Subcutaneous abdominal adipose tissue (tissue), 5 donors: ENCODE results near the gene OR7D4.

ENCODE experiments used
- H3K27ac ChIP-seq: one replicate; pipeline ENCODE4 v1.7.0; 2013; ENCODE audit warnings: low read depth, mild to moderate bottlenecking, inconsistent platforms, low read length, moderate library complexity
- H3K27me3 ChIP-seq, 5 donors: one replicate each; pipeline ENCODE4 v1.7.0; 2013; ENCODE audit warnings: low read length in 5 of 5, inconsistent platforms in 1 of 5; ENCODE audit not compliant: control insufficient read depth in 5 of 5, insufficient read depth in 4 of 5
- H3K36me3 ChIP-seq, 5 donors: one replicate each; pipeline ENCODE4 v1.7.0; 2013; ENCODE audit warnings: low read length in 5 of 5; ENCODE audit not compliant: control insufficient read depth in 5 of 5, insufficient read depth in 5 of 5
- H3K4me1 ChIP-seq, 5 donors: one replicate each; pipeline ENCODE4 v1.7.0; 2013; ENCODE audit warnings: low read length in 5 of 5, mild to moderate bottlenecking in 3 of 5, moderate library complexity in 1 of 5; ENCODE audit not compliant: control insufficient read depth in 5 of 5, insufficient read depth in 5 of 5
- H3K4me3 ChIP-seq, 5 donors: one replicate each; pipeline ENCODE4 v1.7.0; 2013; ENCODE audit warnings: low read length in 5 of 5, low read depth in 1 of 5
- H3K9ac ChIP-seq, 5 donors: one replicate each; pipeline ENCODE4 v1.7.0; 2013; ENCODE audit warnings: low read length in 5 of 5, mild to moderate bottlenecking in 4 of 5, moderate library complexity in 3 of 5
- H3K9me3 ChIP-seq, 5 donors: one replicate each; pipeline ENCODE4 v1.7.0; 2013; ENCODE audit warnings: low read length in 5 of 5; ENCODE audit not compliant: control insufficient read depth in 5 of 5
- donor health status: healthy.
- donor health status: healthy.
- donor health status: healthy.
- donor health status: healthy.
- donor health status: healthy.

OR7D4 gene

DNA sequence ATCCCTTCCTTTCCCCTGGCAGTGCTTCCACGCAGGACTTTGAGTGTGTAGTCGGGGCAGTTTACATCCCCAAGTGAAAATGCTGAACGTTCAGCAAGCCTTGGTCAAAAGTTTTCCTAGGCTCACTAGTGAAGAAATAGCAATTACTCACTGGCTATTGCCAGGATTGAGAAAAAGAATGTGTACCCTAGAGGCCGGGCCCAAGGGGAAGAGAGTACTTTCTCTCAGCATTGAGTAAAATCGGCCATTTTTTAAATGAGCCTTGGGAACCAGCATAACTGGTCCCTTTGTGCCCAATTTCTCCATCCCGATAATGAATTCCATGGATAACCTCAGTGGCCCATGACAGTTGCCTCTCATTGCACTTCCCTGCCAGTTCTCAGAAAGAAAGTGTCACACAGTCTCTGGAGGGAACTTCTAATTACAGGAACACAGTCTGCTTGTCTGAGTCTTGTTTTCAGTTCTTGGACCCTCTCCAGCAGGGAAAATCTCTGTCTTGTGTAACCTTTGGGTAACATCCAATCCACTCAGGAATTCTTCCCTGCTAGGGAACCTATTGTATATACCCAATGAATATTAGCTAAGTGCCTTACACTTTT lies 47.9 kb downstream of the OR7D4 start:
- peaks cover 0 to 2% (median 0%) of the 10 kb centered on the region in 5 donors for H3K27me3 ChIP-seq
- H3K36me3 ChIP-seq: peaks cover 0 to 7% (median 3%) of the 10 kb centered on the region in 5 donors
- H3K4me1 ChIP-seq: peaks cover 5 to 27% (median 14%) of the 10 kb centered on the region in 5 donors
- peak overlapping the region in 1 of 5 donors; percentile 46 for H3K9ac ChIP-seq
- peak overlapping the region; percentile 50 for H3K27ac ChIP-seq
- H3K4me3 ChIP-seq: peak overlapping the region in 1 of 5 donors; percentile 15
- H3K9me3 ChIP-seq: no peaks in the 10 kb centered on the region

DNA sequence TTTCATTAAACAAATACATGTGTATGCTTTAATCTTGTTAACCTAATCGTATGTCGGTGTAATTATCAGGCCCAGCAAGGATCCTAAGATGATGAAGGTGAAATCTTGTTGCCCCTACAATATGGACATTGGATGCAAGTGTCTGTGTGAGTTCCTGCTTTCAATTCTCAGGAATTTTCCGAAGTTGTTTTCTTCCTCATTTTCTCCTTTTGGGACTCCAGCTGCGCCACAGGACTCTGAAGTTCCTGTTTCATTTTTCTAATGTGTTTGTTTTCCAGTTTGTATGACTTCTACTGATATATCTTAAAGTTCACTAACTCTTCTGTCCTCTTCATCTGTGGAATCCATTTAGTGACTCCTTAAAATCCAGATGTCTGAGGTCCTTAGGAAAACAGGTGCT lies 52.5 kb downstream of the OR7D4 start:
- Histone ChIP-seq H3K9me3 (no peaks in the 10 kb centered on the region), H3K27me3 (peaks cover 0 to 2% (median 0%) of the 10 kb centered on the region in 5 donors), H3K36me3 (peaks cover 0 to 32% (median 20%) of the 10 kb centered on the region in 5 donors), H3K9ac (no peak overlapping the region), H3K27ac (no peak overlapping the region), H3K4me3 (no peak overlapping the region), H3K4me1 (peaks cover 5 to 21% (median 12%) of the 10 kb centered on the region in 5 donors)

DNA sequence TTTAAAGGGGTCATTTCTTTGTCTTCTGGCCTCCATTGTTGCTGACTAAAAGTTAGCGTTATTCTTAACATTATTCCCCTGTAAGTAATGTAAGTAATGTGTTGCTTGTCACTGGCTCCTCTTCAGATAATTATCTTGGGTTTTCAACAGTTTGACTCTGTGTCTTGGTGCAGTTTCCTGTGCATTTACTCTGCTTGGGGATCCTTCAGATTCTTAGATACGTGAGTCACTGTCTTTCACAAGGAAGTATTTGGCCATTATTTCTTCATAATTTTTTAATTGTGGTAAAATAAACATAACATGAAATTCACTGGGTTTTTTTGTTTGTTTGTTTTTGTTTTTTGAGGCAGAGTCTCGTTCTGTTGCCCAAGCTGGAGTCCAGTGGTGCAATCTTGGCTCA lies 54.1 kb downstream of the OR7D4 start:
- Histone ChIP-seq H3K4me1 (peaks cover 0 to 10% (median 4%) of the 10 kb centered on the region in 5 donors), H3K9ac (no peak overlapping the region), H3K4me3 (no peak overlapping the region), H3K27ac (no peak overlapping the region), H3K9me3 (peaks cover 3 to 10% (median 5%) of the 10 kb centered on the region in 5 donors), H3K27me3 (peaks cover 0 to 7% (median 0%) of the 10 kb centered on the region in 5 donors), H3K36me3 (peaks cover 0 to 48% (median 36%) of the 10 kb centered on the region in 5 donors)

DNA sequence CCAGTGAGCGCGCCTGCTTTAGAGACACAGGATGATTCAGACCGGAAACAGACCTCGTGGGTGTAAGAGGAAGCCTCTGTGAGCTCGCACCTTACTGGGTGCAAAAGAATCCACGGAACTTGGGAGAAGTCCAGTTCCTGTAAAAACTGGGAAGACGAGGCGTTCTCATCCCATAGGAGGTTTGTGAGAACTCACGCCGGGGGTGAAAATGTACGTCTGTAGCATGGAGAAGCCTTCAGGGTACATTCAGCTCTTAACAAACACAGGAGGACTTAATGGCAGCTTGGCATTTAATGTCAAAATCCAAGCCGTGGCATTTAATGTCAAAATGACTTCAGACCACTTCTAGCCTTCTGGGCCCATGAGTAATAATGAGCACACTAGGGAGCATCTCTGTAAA lies 58.0 kb downstream of the OR7D4 start:
- H3K27ac ChIP-seq: no peak overlapping the region
- H3K36me3 ChIP-seq: peaks cover 5 to 79% (median 71%) of the 10 kb centered on the region in 5 donors
- peaks cover 0 to 7% (median 0%) of the 10 kb centered on the region in 5 donors for H3K27me3 ChIP-seq
- peak overlapping the region in 2 of 5 donors; percentile 17 to 30 for H3K4me3 ChIP-seq
- H3K9me3 ChIP-seq: peaks cover 3 to 11% (median 5%) of the 10 kb centered on the region in 5 donors
- H3K4me1 ChIP-seq: peaks cover 0 to 11% (median 0%) of the 10 kb centered on the region in 5 donors
- no peak overlapping the region for H3K9ac ChIP-seq
